Measurements from ENCODE around the gene GPSM1. TPM values are rescaled to one million over a fixed set of nuclear protein-coding genes. Genes with fewer than 3 reads are reported as not detected.

The GPSM1 gene
- polyA plus RNA-seq, 1 of the 3 experiments (the other 2 are of a cell fraction): 26.7 TPM

DNA sequence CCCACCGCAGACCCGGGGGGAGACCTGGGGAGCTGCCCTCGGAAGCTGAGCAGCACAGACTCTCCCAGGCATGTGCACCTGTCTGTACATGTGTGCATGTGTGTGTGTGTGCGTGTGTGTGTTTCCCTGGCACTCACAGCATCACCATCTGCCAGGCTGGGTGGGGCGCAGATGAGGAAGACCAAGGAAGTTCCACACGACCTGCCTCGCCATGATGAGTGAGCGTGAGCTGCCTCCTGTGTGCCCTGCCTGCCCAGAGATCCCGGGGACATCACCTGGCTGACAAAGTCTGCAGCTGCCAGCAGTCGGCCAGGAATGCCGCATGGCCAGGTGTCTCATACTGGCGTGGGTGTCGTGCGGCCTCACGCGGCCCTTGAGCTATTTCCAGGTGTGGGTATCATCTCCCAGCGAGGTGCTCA, 4.0 kb upstream of the GPSM1 start:
- POLR2A ChIA-PET: no interaction called here
- WGBS (ENCODE audit: low lambda C conversion rate): 87% methylated on average over 16 of the region's 17 CpGs

More for the DNA sequence above, 4.0 kb upstream of the GPSM1 start:
- Histone ChIP-seq H3K9ac (no peak overlapping the region), H3K4me1 (ENCODE audit: control insufficient read depth in 1 of 2, insufficient read depth in 2 of 2, low read depth in 1 of 2, low read length in 1 of 2) (peaks cover 15 to 39% of the 10 kb centered on the region in 2 experiments), H3K27ac (ENCODE audit: low read depth in 2 of 2, low read length in 1 of 2) (no peak overlapping the region), H3K4me3 (ENCODE audit: low read depth in 2 of 2, low read length in 1 of 2) (no peak overlapping the region), H4K20me1 (ENCODE audit: insufficient read depth) (peaks cover under 1% of the 10 kb centered on the region; the same call in 1 of the 2 replicates), H3K4me2 (no peak overlapping the region), H3K36me3 (replicated peaks in 1 of 2; ENCODE audit: control insufficient read depth in 1 of 2, insufficient read depth in 2 of 2, low read length in 1 of 2) (no peaks in the 10 kb centered on the region), H3K9me2 (no peaks in the 10 kb centered on the region), H3K9me3 (no peaks in the 10 kb centered on the region), H3K27me3 (ENCODE audit: insufficient read depth) (no peaks in the 10 kb centered on the region), H2AFZ (ENCODE audit: low read depth) (no peak overlapping the region), H3F3A (replicated peaks; ENCODE audit: insufficient read depth) (peaks cover 3% of the 10 kb centered on the region), H3K79me2 (ENCODE audit: insufficient read depth) (peaks cover 5% of the 10 kb centered on the region)
- no peak for DNase-seq
- CTCF ChIA-PET: interaction anchor here (0.8 to 8.1 kb wide), 6 partner anchors 10 to 99 kb away, joined by 3 to 91 read pairs (median 6); partner anchors contain the start of gene DNLZ
- TF ChIP-seq SMC3 (IDR thresholded peaks at IDR 0.05; ENCODE audit: low read depth, low read length): no peak
- TF ChIP-seq TAF1 (IDR thresholded peaks at IDR 0.05; ENCODE audit: borderline replicate concordance, low read depth, low read length): no peak
- TF ChIP-seq SIN3A (IDR thresholded peaks at IDR 0.05; ENCODE audit: borderline replicate concordance, low read depth, low read length): no peak
- TF ChIP-seq, protein P1, sequence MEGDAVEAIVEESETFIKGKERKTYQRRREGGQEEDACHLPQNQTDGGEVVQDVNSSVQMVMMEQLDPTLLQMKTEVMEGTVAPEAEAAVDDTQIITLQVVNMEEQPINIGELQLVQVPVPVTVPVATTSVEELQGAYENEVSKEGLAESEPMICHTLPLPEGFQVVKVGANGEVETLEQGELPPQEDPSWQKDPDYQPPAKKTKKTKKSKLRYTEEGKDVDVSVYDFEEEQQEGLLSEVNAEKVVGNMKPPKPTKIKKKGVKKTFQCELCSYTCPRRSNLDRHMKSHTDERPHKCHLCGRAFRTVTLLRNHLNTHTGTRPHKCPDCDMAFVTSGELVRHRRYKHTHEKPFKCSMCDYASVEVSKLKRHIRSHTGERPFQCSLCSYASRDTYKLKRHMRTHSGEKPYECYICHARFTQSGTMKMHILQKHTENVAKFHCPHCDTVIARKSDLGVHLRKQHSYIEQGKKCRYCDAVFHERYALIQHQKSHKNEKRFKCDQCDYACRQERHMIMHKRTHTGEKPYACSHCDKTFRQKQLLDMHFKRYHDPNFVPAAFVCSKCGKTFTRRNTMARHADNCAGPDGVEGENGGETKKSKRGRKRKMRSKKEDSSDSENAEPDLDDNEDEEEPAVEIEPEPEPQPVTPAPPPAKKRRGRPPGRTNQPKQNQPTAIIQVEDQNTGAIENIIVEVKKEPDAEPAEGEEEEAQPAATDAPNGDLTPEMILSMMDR (IDR thresholded peaks at IDR 0.05): no peak
- TF ChIP-seq USF1 (IDR thresholded peaks at IDR 0.05; ENCODE audit: borderline replicate concordance, low read depth): no peak
- no peak for TF ChIP-seq GABPA (IDR thresholded peaks at IDR 0.05; ENCODE audit: low read depth)
- no peak for TF ChIP-seq GATA2 (CRISPR knock-in tag; IDR thresholded peaks at IDR 0.05)
- no peak for TF ChIP-seq RCOR1 (IDR thresholded peaks at IDR 0.05; ENCODE audit: low read length)
- no peak for TF ChIP-seq FOXM1 (IDR thresholded peaks at IDR 0.05; ENCODE audit: low read depth)
- no peak for TF ChIP-seq EP300 (IDR thresholded peaks at IDR 0.05; ENCODE audit: borderline replicate concordance in 1 of 2, low read depth in 1 of 2, low read length in 1 of 2)
- no peak for TF ChIP-seq YY1 (IDR thresholded peaks at IDR 0.05; ENCODE audit: low read depth)
- no peak for TF ChIP-seq MAX (IDR thresholded peaks at IDR 0.05; ENCODE audit: low read depth)
- no peak for TF ChIP-seq FOSL2 (IDR thresholded peaks at IDR 0.05; ENCODE audit: borderline replicate concordance, low read depth)
- no peak for TF ChIP-seq MXI1 (IDR thresholded peaks at IDR 0.05; ENCODE audit: low read depth, low read length)
- TF ChIP-seq, protein P2, sequence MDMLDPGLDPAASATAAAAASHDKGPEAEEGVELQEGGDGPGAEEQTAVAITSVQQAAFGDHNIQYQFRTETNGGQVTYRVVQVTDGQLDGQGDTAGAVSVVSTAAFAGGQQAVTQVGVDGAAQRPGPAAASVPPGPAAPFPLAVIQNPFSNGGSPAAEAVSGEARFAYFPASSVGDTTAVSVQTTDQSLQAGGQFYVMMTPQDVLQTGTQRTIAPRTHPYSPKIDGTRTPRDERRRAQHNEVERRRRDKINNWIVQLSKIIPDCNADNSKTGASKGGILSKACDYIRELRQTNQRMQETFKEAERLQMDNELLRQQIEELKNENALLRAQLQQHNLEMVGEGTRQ (IDR thresholded peaks at IDR 0.05; ENCODE audit: borderline replicate concordance, low read depth, low read length): no peak
- TF ChIP-seq, protein P3, sequence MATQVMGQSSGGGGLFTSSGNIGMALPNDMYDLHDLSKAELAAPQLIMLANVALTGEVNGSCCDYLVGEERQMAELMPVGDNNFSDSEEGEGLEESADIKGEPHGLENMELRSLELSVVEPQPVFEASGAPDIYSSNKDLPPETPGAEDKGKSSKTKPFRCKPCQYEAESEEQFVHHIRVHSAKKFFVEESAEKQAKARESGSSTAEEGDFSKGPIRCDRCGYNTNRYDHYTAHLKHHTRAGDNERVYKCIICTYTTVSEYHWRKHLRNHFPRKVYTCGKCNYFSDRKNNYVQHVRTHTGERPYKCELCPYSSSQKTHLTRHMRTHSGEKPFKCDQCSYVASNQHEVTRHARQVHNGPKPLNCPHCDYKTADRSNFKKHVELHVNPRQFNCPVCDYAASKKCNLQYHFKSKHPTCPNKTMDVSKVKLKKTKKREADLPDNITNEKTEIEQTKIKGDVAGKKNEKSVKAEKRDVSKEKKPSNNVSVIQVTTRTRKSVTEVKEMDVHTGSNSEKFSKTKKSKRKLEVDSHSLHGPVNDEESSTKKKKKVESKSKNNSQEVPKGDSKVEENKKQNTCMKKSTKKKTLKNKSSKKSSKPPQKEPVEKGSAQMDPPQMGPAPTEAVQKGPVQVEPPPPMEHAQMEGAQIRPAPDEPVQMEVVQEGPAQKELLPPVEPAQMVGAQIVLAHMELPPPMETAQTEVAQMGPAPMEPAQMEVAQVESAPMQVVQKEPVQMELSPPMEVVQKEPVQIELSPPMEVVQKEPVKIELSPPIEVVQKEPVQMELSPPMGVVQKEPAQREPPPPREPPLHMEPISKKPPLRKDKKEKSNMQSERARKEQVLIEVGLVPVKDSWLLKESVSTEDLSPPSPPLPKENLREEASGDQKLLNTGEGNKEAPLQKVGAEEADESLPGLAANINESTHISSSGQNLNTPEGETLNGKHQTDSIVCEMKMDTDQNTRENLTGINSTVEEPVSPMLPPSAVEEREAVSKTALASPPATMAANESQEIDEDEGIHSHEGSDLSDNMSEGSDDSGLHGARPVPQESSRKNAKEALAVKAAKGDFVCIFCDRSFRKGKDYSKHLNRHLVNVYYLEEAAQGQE (IDR thresholded peaks at IDR 0.05; ENCODE audit: low read depth, low read length): no peak
- no peak for TF ChIP-seq RAD21 (IDR thresholded peaks at IDR 0.05; ENCODE audit: low read length)
- no peak for TF ChIP-seq CHD2 (IDR thresholded peaks at IDR 0.05; ENCODE audit: low read length, partially characterized antibody)
- no peak for TF ChIP-seq POLR2AphosphoS5 (IDR thresholded peaks at IDR 0.05; ENCODE audit: low read depth, low read length)

Data from SK-N-SH (cell line).